Measurements from ENCODE around the gene HCCS.

- TF ChIP-seq CTCF (IDR thresholded peaks at IDR 0.05), result no peak
- no peak for TF ChIP-seq POLR2A (IDR thresholded peaks at IDR 0.05)
- TF ChIP-seq POLR2AphosphoS5 (IDR thresholded peaks at IDR 0.05; ENCODE audit: insufficient read depth in 1 of 2, low read depth in 1 of 2), result no peak
Observed at GRCh38 chrX:11111947-11112346, 815 bp downstream of the HCCS start.
